Spleen (tissue), 7 donors: Measurements from ENCODE around the gene UBA6.

Experiments used
- CTCF ChIP-seq, 11 experiments: fragments of 200-600 bp in 7 of 11; fragments of 450-650 bp in 4 of 11; sonication (generic) in 4 of 11; IDR thresholded peaks in 8 of 11; conservative IDR thresholded peaks in 3 of 11; 1 replicate in 7 of 11; 2 replicates in 4 of 11; pipeline versions ENCODE4 v1.4.0 to v1.8.0; 2016 to 2021; ENCODE audit warnings: antibody characterized with exemption in 11 of 11, inconsistent platforms in 4 of 11, mild to moderate bottlenecking in 1 of 11
- POLR2A ChIP-seq, 3 donors: fragments of 450-650 bp; IDR thresholded peaks; one replicate each; pipeline ENCODE4 v1.5.1; 2017; ENCODE audit warnings: antibody characterized with exemption in 3 of 3, mild to moderate bottlenecking in 1 of 3
- POLR2AphosphoS5 ChIP-seq, 3 donors: sonication (generic); formaldehyde crosslinking; IDR thresholded peaks; one replicate each; pipeline ENCODE4 v1.5.1; 2017; ENCODE audit warnings: antibody characterized with exemption in 3 of 3
- donor health status: DM: no; HTN: no; CAD: no; lungs with moderate emphysema.
- donor health status: DM: no; HTN: no; CAD: no.
- donor health status: DM: no; HTN: no; CAD: no.

GRCh38 chr4:67616478-67616877, 84.5 kb downstream of the UBA6 start:
- TF ChIP-seq CTCF (IDR thresholded peaks at IDR 0.05 in 8 of 11, conservative IDR thresholded peaks at IDR 0.05 in 3 of 11) (no peak), POLR2AphosphoS5 (IDR thresholded peaks at IDR 0.05) (no peak), POLR2A (IDR thresholded peaks at IDR 0.05) (no peak)
